GM21390 (cell line): Measurements from ENCODE around the gene ELMO1.

Experiments
- ATAC-seq: cut with Tn5 transposase; IDR thresholded peaks from one replicate; pipeline ENCODE4 v1.9.1; 2021; ENCODE audit not compliant: unreplicated experiment

The ELMO1 gene

DNA sequence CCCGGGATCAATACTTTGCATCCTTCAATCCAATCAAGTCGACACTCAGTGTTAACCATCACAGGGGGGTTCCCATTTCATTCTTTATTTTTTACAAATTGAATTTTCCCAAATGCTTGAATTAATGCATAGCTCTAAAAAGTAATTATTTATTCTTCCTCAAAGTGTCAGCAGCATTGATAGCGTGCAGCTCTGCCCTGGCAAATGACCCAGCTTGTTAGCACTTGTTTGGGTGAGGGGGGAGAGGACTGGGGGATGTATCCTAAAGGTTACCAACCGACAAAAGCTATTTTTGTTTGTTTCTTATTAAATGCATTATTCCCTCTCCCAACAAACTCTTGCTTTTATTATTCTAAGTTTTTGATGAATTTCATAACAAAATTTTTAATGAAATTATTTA lies 27.0 kb upstream of the ELMO1 start:
- ATAC-seq = no peak

DNA sequence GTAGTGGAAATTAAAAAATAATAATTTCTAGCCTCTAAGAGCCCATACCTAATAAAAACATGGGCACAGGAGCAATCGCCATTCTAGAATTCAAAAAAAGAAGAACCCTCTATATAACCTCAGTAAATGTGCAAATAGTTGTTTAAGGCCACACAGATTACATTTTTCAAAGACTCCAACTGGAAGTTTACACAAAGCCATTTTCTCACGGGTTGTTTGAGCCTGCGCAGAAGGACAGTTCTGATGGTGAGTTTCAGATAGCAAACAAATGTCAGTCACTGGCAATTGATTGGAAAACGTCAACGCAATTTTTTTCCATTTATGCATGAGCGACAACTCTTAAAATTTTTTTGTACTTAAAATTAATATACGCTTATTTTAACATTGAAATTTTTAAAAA lies 23.0 kb upstream of the ELMO1 start:
- ATAC-seq = no peak

- ATAC-seq = peak; percentile 89
Observed at GRCh38 chr7:37467002-37467401, 18.3 kb upstream of the ELMO1 start.

DNA sequence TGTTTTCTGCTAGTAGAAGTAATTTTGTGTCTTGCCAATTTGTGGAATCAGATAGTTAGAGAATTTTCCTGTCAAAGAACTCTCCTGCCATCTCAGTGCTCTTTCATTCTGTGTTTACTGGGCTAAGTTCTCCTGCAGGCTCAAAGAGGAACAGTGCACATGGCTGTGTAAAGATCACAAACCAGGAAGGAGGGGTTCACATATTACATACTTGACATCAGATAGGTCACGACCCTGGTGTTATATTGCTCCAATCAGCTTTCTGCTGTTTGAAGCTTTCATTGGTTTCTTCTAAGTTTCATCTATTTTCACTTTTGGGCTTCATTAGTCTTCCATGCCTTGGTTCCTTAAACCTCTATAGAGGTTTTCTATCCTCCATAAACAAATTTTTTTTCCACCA lies 13.5 kb upstream of the ELMO1 start:
- ATAC-seq = no peak

- no peak for ATAC-seq
Observed at GRCh38 chr7:37455081-37455480, 6.4 kb upstream of the ELMO1 start.

- no peak for ATAC-seq
Observed at GRCh38 chr7:37452346-37452745, 3.7 kb upstream of the ELMO1 start.

GRCh38 chr7:37450035-37450434 lies 1.4 kb upstream of the ELMO1 start:
- ATAC-seq = no peak

DNA sequence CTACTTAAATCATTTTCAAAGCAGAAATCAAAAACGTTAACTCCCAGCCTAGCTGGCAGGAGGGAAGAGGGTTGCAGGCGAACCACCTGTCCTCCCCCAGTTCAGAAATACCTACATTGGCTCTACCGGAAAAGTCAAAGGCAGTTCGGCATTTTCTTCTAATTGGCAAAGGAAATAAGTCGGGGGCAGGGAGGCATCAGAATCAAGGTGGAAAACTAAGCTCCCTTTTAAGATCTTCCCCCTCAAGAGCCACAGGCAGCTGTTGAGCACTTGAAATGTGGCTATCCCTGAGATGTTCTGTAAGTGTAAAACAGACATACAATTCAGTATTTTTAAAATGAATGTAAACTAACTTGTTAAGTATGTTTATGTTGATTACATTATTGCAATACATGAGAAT lies 957 bp upstream of the ELMO1 start:
- no peak for ATAC-seq

GRCh38 chr7:37448011-37448635 lies 541 bp downstream of the ELMO1 start:
- peak; percentile 20 for ATAC-seq

GRCh38 chr7:37446371-37446770 lies 2.3 kb downstream of the ELMO1 start:
- ATAC-seq = no peak

GRCh38 chr7:37445790-37446189 lies 2.9 kb downstream of the ELMO1 start:
- ATAC-seq = no peak

- ATAC-seq = no peak
Observed at GRCh38 chr7:37445064-37445723, 3.5 kb downstream of the ELMO1 start.

GRCh38 chr7:37443627-37444026 lies 5.0 kb downstream of the ELMO1 start:
- no peak for ATAC-seq

DNA sequence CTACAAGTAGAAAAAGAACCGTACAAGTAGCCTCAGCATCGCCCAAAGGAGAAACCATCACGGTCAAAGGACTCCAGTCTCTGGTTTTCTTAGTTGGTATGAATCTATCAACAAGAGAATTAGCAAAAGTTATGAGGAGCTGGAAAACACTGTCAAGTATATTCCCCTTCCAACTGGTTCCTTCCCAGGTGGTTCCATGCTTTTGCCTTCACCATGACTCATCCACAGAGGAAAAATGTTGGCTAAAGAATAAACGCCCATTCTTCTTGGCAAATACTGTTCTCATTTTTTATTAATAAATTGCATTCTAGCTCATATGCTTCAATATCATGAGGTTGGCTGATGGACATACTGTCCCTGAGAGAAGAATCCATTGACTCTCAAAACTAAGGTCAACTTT lies 6.4 kb downstream of the ELMO1 start:
- ATAC-seq = no peak

DNA sequence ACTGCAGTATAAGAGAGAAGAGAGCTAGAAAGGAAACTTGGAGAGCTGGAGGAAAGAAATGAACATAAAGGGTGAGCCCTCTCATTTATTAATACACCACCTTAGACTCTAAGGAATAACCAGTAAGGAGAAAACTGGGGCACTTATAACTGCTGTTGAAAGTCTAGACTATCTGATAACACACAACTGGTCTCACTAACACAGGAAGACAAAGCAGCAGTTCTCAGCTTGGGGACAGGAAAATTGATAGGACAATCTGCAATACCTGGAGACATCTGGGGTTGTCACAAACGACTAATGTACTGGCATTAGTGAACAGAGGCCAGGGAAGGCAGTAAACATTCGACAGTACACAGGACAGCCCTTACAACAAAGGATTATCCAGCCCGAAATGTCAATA lies 6.8 kb downstream of the ELMO1 start:
- no peak for ATAC-seq

DNA sequence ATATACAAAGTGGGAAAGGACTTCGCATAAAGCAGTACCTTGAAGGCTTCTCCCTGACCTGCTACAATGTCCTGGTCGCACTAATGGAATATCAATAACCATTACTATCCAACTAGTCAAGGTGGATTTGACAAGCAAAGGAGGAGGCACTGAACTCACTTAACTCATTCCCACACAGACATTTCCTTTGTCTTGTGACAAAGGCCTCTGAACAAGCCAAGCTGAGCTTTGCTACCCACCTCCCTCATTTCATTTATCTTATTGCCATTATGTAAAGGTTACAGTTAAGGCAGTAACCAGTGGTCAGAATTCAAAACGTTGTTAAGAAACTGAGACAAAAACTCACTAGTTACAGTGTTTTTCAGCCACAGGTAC lies 7.3 kb downstream of the ELMO1 start:
- no peak for ATAC-seq

DNA sequence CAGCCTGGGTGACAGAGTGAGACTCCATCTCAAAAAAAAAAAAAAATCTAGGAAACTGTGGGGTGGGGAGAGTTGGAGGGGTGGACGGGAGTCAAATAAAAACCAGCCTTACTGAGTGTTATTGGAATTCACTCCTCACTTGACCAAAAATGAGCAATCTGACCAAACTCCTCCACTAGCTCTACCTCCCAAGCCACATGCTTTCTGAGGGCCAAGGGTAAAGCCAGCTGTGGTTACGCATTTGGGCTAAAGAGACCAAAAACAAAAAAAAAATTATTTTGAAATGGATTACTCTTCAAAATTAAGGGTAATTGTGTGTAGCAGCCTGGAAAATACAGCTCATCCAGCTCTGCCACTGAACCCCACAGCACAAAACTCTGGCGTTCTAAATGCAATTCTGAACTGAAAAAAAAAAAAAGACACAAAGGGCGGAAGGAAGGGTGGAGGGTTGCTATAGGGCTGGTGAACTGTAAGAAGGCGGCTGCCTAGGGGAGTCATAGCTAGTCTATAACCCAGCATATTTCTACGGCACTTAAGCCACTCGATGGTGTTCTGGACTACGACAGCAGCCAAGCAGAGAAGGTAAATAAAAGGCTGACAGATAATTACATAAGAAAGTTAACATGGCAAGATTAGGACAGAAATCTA lies 7.8 kb downstream of the ELMO1 start:
- ATAC-seq = no peak

GRCh38 chr7:37439653-37440026 lies 9.0 kb downstream of the ELMO1 start:
- ATAC-seq = no peak

GRCh38 chr7:37438906-37439652 lies 9.6 kb downstream of the ELMO1 start:
- ATAC-seq = no peak

GRCh38 chr7:37435156-37435855 lies 13.4 kb downstream of the ELMO1 start:
- no peak for ATAC-seq

DNA sequence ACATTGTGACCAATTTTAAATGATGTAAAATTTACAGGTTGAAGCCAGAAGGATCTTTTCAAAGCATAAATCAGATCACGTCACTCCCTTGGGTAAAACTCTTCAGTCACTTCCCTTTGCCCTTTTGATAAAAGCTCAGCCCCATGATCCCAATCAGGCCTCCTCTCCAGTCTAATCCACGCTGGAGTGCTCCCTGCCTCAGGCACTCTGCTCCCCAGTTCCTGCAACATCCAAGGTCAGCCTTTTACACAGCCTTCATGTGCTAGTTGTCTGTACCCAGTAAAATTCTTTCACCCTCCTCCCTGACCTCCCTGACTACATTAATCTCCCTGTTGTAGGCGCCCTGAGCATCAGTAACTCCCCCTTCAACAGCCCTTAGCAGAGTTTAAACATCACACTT lies 14.1 kb downstream of the ELMO1 start:
- no peak for ATAC-seq
